Pulmonary artery endothelial cell (primary cell): ENCODE data around the gene ZNF423. TPM values are rescaled to one million over a fixed set of nuclear protein-coding genes. Genes with fewer than 3 reads are reported as not detected.

Experiments used
- DNase-seq: peaks from one replicate; pipeline ENCODE4 v3.0.0-alpha.2; 2011; ENCODE audit warnings: low read depth, low spot score
- total RNA-seq: library from RNA; depleted of rRNA; stranded (reverse); fragments of >200 nt; gene quantifications from 2 replicates; pipeline ENCODE4 v1.2.3, GENCODE V29; 2014

The ZNF423 gene
- total RNA-seq, 1 donor from 2014 or later: 0.73 TPM

GRCh38 chr16:49439050-49439449, 416.9 kb downstream of the ZNF423 start:
- DNase-seq: no peak

Other genes with a start within 250 kb of the ZNF423 start
- gene CNEP1R1, start 169.1 kb upstream of the ZNF423 start, total RNA-seq: 25.9 and 31.4 TPM in 2 replicates
- 31.7 and 38.7 TPM in 2 replicates for gene HEATR3, start 209.9 kb upstream of the ZNF423 start, total RNA-seq